ENCODE data around the gene KCNMB4.

- TF ChIP-seq CTCF (IDR thresholded peaks at IDR 0.05) (no peak), EZH2 (IDR thresholded peaks at IDR 0.05; ENCODE audit: borderline replicate concordance, insufficient read depth, low read depth, low read length, poor library complexity, severe bottlenecking) (no peak)
Observed at GRCh38 chr12:70367258-70368141, 1.4 kb downstream of the KCNMB4 start.

Data from B cell (primary cell).